HUDEP-2 (cell line): ENCODE data around the gene WWOX.
A peak's percentile ranks its signal among the peaks of the same experiment; 100 is the strongest.

Source experiments
- DNase-seq, 76 experiments: peaks; one replicate each; lab custom pipeline; 2025; ENCODE audit not compliant: unreplicated experiment in 76 of 76; lab: John Stamatoyannopoulos, UW

Gene WWOX

DNA sequence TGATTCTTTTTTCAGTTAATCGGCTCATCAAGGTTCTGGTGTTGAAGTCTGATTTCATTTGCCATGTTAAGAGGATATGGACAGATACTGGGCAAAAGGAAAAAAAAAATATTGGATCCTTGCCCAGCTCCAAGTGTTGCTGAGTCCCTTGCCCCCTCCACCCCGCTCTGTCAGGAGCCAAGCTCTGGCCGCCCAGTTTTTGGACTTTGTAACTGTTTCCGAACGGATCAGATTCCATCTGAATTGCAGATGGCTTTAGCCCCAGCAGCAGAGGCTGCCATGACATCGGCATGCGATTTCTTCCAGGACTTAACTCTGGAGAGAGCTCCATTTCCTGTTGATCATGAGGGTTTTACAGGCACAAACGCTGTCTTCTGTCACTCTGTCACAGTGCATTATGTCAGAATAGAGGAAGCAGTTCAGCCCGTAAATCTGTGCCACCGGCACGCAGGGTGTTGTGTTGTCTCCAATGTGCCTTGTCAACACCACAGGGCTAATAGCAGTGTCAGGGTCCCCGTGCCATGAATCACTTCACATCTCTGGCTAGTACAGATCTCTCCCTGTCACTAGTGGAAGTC lies 885.5 kb downstream of the WWOX start:
- no peak for DNase-seq

DNA sequence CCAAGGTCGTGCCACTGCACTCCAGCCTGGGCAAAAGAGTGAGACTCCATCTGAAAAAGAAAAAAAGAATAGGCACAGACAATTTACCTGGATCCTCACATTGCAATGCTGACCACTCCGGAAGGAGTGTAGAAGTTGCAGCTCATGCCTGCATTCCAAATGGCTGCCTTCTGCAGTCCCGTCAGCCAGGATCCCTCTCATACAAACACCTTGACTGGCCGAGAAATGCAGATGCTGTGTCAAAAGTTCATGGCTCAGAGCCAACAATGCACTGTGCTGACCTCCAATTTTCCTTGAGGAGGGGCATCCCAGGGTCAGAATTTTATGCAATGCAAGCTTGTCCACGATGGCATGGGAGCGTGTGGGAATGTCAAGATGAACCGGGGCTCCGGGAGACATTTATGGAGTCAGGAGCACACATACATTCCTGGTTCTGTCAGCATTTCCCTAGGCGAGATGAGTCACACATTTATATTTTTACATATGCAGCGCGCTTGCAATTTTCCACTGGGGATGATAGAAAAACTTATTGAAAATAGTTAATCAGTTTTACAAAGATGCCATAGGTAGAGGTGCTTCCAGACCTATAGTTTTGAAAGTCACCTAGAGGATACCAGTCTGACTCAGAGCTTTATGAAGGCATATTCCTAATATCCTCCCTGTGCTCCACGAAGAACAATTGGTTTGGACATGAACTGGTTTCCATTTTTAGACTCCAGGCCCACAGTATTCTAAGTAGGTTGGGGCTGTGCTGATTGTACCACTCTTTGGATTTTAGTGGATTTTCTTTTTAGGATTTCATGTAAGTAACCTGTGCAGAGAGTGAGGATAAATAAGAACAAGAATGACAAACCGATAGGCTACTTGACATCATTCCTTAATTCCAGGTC lies 886.5 kb downstream of the WWOX start:
- no peak for DNase-seq

GRCh38 chr16:78987666-78988065 lies 888.2 kb downstream of the WWOX start:
- no peak for DNase-seq

DNA sequence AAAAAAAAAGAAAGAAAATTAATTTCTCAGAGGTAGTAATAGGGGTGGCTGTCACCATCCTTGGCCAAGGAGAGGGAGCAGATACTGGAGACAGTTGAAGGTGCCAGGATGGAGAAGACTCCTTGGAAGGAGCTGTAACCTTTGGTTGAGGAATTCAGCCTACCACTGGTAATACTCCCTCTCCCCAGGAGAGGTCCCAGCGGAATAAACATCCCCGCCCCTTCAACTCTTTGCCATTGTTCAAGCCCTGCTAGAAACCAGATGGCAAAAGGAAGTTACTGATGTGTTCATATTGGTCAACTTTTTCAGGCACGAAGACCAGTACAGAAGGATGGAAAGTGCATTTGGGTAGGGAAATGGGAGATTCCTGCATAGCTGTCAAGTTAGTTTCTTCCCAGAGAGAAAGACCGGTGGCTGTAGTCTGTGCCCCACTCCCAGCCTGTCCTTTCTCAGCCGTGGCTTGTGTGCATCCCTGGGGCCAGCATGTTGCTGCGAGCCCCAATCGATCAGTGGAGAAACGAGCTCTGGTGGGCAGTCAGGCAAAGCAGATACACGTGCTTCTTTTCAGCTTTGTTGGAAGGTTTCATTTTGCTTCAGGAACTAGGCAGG lies 889.0 kb downstream of the WWOX start:
- DNase-seq: no peak

GRCh38 chr16:78990309-78990701 lies 890.9 kb downstream of the WWOX start:
- no peak for DNase-seq

GRCh38 chr16:78992001-78992400 lies 892.5 kb downstream of the WWOX start:
- DNase-seq: no peak

- no peak for DNase-seq
These were observed 893.9 kb downstream of the WWOX start for GRCh38 chr16:78993346-78993745.

- no peak for DNase-seq
These were observed 894.8 kb downstream of the WWOX start for GRCh38 chr16:78994135-78994745.

DNA sequence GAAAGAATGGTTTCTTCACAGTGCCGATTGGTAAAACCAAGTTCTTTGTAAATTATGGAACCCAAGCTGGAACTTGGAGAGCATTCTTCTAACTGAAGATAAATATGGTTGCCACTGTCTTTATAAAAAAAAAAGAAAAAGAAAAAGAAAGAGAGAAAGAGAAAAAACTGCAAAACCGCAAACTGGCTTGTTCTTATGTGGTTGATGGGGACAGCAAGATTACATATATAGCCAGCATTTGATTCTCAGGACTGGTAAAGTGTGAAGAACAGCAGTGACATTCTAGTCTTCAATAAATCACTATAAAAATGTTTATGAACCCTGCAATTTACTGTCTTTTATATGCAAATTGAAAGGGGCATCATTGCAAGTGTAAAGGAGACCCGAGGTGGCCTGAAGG lies 896.0 kb downstream of the WWOX start:
- DNase-seq: no peak

DNA sequence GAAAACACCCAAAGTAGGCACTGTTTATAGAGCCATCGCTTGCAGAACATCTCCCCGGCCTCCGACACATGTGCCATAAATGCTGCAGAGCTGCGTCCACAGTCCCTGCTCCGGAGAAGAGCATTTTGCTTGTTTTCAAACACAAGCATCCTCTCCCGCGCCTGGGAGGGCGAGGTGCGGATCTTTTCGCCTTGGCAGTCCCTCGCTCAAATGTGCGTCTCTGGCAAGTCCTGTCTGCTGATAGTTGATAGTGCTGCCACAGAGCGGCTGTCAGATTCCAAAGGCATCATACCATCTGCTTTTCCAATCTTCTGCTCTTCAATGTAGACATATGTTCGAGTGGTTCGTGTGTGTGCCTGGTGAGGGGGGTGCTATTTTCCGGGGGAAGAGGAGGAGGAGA lies 897.3 kb downstream of the WWOX start:
- no peak for DNase-seq

DNA sequence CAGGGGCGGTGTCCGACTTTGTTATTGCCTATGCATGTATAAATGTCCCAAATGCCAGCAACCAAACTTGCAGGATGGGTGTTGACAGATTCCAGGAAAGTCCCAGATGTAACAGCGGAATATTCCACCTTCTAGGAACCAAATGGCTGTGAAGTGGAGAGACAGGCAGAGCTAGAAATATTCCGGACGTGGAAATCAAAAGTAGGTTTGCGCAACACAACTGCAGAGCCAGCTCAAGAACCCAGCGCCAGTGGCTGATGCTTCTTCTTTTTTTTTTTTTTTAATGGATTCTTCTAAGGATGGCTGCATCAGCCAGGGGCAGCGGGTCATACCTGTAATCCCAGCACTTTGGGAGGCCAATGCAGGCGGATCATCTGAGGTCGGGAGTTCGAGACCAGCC lies 899.4 kb downstream of the WWOX start:
- no peak for DNase-seq

GRCh38 chr16:79001156-79001967 lies 901.9 kb downstream of the WWOX start:
- DNase-seq: no peak

DNA sequence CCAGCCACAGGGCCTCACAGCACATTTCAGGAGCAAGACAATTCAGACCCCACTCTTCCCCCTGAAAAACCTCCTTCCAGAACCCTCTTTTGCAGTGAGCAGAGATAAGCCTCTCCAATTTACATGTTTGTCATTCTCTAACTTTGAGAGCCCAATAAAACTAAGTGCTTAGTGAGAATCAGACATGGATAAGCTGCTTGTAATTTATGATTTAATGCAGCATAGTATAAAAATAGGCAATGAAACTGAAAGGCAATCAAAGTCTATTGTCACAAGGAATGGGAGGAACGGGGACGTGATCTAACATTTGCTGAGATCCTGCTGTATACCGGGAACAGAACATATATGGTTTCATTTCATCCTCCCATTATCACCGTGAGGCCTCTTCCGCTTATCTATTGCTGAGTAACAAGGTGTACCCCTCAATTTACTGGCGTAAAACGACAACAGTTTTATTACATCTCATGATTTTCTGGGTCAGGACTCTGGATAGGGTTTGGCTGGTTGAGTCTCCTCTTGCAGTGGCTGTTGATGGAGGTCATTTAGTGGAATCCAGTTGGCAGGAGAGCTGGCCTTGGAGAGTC lies 903.7 kb downstream of the WWOX start:
- DNase-seq: no peak

GRCh38 chr16:79004309-79004708 lies 904.9 kb downstream of the WWOX start:
- DNase-seq: no peak

DNA sequence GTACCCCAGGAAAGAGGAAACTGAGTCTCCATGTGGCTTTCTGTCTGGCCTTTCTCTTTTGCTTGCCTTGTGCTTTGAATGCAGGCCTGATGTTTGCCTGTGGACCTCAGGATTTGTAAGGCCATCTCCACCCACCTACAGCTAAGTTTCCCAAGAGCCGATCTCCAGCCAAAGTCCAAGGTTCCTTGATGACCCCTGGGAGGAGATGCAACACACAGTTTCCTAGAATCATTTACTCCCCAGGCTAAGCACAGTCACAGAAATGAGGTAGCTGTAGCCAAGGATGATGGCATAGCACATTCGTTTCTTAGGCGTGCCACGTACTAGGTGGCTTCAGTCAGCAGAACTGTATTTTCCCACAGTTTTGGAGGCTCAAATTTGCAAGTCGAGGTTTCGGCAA lies 905.6 kb downstream of the WWOX start:
- DNase-seq: no peak

- DNase-seq: no peak
These were observed 906.8 kb downstream of the WWOX start for GRCh38 chr16:79006206-79006605.

DNA sequence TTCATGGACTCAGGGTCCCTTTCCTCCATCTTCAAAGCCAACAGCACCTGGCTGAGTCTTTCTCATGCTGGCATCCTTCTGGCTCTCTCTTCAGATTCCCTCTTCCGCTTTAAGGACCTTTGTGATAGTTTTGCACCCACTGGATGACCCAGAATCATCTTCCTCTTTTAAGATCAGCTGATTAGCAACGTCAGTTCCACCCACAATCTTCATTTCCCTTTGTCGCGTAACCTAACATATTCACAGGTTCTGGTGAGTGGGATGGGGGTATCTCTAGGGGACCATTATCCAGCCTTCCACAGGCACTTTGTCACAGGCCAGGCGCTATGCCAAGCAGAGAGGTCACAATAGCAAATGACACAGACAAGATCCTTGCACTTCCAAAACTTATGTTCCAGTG lies 907.3 kb downstream of the WWOX start:
- no peak for DNase-seq

- no peak for DNase-seq
These were observed 908.2 kb downstream of the WWOX start for GRCh38 chr16:79007614-79008013.

GRCh38 chr16:79008036-79008868 lies 908.8 kb downstream of the WWOX start:
- DNase-seq: peak in 1 of 76 experiments; percentile 1

GRCh38 chr16:79008869-79009179 lies 909.4 kb downstream of the WWOX start:
- no peak for DNase-seq
